HEK293 (cell line): ENCODE data around the gene HPSE2.

Source experiments
- CTCF ChIP-seq: fragments of 450-650 bp; formaldehyde crosslinking; IDR thresholded peaks from 2 replicates; pipeline ENCODE4 v1.5.1; 2016; ENCODE audit warnings: missing biosample characterization, missing genetic modification characterization
- MYNN ChIP-seq: fragments of 450-650 bp; formaldehyde crosslinking; IDR thresholded peaks from 2 replicates; pipeline ENCODE4 v1.5.1; 2016; ENCODE audit warnings: missing biosample characterization, missing genetic modification characterization, borderline replicate concordance
- PATZ1 ChIP-seq: fragments of 450-650 bp; formaldehyde crosslinking; IDR thresholded peaks from 2 replicates; pipeline ENCODE4 v1.5.1; 2016; ENCODE audit warnings: missing biosample characterization, missing genetic modification characterization
- PRDM2 ChIP-seq: fragments of 450-650 bp; formaldehyde crosslinking; IDR thresholded peaks from 2 replicates; pipeline ENCODE4 v1.5.1; 2016; ENCODE audit warnings: missing biosample characterization, missing genetic modification characterization, borderline replicate concordance
- ZBTB48 ChIP-seq: fragments of 450-650 bp; formaldehyde crosslinking; IDR thresholded peaks from 2 replicates; pipeline ENCODE4 v1.5.1; 2016; ENCODE audit warnings: missing biosample characterization, missing genetic modification characterization
- ZFP37 ChIP-seq: fragments of 450-650 bp; formaldehyde crosslinking; IDR thresholded peaks from 2 replicates; pipeline ENCODE4 v1.5.1; 2016; ENCODE audit warnings: missing biosample characterization, missing genetic modification characterization
- ZNF239 ChIP-seq: fragments of 450-650 bp; formaldehyde crosslinking; IDR thresholded peaks from 2 replicates; pipeline ENCODE4 v1.5.1; 2016; ENCODE audit warnings: missing biosample characterization, missing genetic modification characterization
- ZNF274 ChIP-seq, 2 experiments: fragments of 200-500 bp in 1 of 2; fragments of 450-650 bp in 1 of 2; sonication (Bioruptor generic) in 1 of 2; formaldehyde crosslinking in 1 of 2; IDR thresholded peaks; 2 replicates each; pipeline versions ENCODE4 v1.5.1 to v1.6.1; 2014 to 2016; ENCODE audit warnings: borderline replicate concordance in 1 of 2, inconsistent platforms in 1 of 2, low read length in 1 of 2, missing biosample characterization in 1 of 2, missing genetic modification characterization in 1 of 2
- ZNF292 ChIP-seq: fragments of 450-650 bp; formaldehyde crosslinking; IDR thresholded peaks from 2 replicates; pipeline ENCODE4 v1.5.1; 2016; ENCODE audit warnings: low read depth, missing biosample characterization, missing genetic modification characterization, borderline replicate concordance
- ZNF335 ChIP-seq: fragments of 450-650 bp; formaldehyde crosslinking; conservative IDR thresholded peaks from 2 replicates; pipeline ENCODE4 v1.5.1; 2016; ENCODE audit warnings: missing biosample characterization, missing genetic modification characterization
- ZNF530 ChIP-seq: fragments of 450-650 bp; formaldehyde crosslinking; IDR thresholded peaks from 2 replicates; pipeline ENCODE4 v1.5.1; 2016; ENCODE audit warnings: low read depth, missing biosample characterization, missing genetic modification characterization
- ZNF785 ChIP-seq: fragments of 450-650 bp; formaldehyde crosslinking; IDR thresholded peaks from 2 replicates; pipeline ENCODE4 v1.5.1; 2016; ENCODE audit warnings: missing biosample characterization, missing genetic modification characterization
- TF ChIP-seq, protein P1 (sequence below): fragments of 450-650 bp; formaldehyde crosslinking; IDR thresholded peaks from 2 replicates; pipeline ENCODE4 v1.5.1; 2016; ENCODE audit warnings: missing biosample characterization, missing genetic modification characterization

- no peak for TF ChIP-seq CTCF (tag by site-specific recombination)
- no peak for TF ChIP-seq MYNN (tag by site-specific recombination)
- TF ChIP-seq ZNF274 (IDR thresholded peaks at IDR 0.05; ENCODE audit: low read length), result no peak
- no peak for TF ChIP-seq ZNF274 (tag by site-specific recombination; IDR thresholded peaks at IDR 0.05; ENCODE audit: borderline replicate concordance)
- TF ChIP-seq, protein P1, sequence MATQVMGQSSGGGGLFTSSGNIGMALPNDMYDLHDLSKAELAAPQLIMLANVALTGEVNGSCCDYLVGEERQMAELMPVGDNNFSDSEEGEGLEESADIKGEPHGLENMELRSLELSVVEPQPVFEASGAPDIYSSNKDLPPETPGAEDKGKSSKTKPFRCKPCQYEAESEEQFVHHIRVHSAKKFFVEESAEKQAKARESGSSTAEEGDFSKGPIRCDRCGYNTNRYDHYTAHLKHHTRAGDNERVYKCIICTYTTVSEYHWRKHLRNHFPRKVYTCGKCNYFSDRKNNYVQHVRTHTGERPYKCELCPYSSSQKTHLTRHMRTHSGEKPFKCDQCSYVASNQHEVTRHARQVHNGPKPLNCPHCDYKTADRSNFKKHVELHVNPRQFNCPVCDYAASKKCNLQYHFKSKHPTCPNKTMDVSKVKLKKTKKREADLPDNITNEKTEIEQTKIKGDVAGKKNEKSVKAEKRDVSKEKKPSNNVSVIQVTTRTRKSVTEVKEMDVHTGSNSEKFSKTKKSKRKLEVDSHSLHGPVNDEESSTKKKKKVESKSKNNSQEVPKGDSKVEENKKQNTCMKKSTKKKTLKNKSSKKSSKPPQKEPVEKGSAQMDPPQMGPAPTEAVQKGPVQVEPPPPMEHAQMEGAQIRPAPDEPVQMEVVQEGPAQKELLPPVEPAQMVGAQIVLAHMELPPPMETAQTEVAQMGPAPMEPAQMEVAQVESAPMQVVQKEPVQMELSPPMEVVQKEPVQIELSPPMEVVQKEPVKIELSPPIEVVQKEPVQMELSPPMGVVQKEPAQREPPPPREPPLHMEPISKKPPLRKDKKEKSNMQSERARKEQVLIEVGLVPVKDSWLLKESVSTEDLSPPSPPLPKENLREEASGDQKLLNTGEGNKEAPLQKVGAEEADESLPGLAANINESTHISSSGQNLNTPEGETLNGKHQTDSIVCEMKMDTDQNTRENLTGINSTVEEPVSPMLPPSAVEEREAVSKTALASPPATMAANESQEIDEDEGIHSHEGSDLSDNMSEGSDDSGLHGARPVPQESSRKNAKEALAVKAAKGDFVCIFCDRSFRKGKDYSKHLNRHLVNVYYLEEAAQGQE (tag by site-specific recombination), result no peak
- TF ChIP-seq ZBTB48, result no peak
- TF ChIP-seq PATZ1 (tag by site-specific recombination), result no peak
- TF ChIP-seq ZNF785 (tag by site-specific recombination), result no peak
- no peak for TF ChIP-seq PRDM2 (tag by site-specific recombination)
- TF ChIP-seq ZFP37 (tag by site-specific recombination), result no peak
- TF ChIP-seq ZNF239 (tag by site-specific recombination), result no peak
- no peak for TF ChIP-seq ZNF292 (tag by site-specific recombination)
- no peak for TF ChIP-seq ZNF335 (tag by site-specific recombination)
- no peak for TF ChIP-seq ZNF530 (tag by site-specific recombination)
Observed at GRCh38 chr10:98638920-98639319, 596.7 kb downstream of the HPSE2 start.
